ENCODE results near the gene PACS2.

The PACS2 gene

DNA sequence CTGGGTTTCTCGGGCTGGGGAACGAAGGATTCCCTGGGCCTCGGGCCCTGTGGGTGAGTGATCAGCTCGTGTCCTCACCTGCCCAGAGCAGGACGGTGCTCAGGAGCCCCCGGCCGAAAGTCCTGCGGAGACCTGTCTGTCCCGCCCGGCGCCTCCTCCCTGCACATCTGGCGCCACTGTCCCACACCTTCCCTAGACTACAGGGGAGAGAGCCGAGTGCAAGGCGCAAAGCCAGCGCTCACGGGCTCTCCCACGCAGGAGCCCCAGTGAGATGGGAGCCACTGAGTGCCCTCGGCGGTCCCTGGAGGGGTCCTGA is 70.7 kb downstream of the PACS2 start:
- no peak for DNase-seq (ENCODE audit: low read depth)
- TF ChIP-seq, protein P1, sequence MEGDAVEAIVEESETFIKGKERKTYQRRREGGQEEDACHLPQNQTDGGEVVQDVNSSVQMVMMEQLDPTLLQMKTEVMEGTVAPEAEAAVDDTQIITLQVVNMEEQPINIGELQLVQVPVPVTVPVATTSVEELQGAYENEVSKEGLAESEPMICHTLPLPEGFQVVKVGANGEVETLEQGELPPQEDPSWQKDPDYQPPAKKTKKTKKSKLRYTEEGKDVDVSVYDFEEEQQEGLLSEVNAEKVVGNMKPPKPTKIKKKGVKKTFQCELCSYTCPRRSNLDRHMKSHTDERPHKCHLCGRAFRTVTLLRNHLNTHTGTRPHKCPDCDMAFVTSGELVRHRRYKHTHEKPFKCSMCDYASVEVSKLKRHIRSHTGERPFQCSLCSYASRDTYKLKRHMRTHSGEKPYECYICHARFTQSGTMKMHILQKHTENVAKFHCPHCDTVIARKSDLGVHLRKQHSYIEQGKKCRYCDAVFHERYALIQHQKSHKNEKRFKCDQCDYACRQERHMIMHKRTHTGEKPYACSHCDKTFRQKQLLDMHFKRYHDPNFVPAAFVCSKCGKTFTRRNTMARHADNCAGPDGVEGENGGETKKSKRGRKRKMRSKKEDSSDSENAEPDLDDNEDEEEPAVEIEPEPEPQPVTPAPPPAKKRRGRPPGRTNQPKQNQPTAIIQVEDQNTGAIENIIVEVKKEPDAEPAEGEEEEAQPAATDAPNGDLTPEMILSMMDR (conservative IDR thresholded peaks at IDR 0.05; ENCODE audit: low read depth, low read length): no peak
- no peak overlapping the region for H3K4me3 ChIP-seq (ENCODE audit: low read depth, low read length)

DNA sequence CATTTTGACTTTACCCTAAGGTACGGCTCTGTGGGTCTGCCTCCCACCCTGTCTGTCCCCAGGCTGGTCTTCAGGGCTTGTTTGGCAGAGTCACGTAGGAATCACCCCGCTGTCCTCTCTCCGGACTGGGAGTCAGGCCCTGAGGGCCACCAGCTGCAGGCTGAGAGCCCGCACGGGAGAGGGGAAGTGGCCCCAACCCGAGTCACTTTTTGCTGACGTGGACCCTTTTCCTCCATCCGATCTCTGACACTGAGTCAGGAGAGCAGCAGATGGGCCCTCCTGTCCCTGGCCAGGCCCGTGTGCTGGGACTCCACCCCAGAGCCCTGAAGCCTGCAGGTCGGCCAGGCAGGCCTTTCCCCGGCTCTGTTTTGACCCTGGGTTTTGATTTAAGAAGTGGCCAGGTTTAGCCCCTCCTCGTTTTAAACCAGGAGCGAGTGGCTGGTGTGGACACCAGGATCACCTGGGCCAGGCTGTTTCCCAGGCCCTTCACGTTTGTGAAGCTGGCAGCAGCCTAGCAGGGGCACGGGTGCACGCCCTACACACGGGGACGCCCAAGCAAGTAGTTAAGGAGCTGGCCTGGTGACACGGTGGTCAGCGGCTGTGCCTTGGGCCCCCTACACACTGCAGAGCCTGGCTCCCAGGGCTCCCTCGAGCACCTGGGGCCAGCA is 71.3 kb downstream of the PACS2 start:
- no peak for DNase-seq (ENCODE audit: low read depth)

DNA sequence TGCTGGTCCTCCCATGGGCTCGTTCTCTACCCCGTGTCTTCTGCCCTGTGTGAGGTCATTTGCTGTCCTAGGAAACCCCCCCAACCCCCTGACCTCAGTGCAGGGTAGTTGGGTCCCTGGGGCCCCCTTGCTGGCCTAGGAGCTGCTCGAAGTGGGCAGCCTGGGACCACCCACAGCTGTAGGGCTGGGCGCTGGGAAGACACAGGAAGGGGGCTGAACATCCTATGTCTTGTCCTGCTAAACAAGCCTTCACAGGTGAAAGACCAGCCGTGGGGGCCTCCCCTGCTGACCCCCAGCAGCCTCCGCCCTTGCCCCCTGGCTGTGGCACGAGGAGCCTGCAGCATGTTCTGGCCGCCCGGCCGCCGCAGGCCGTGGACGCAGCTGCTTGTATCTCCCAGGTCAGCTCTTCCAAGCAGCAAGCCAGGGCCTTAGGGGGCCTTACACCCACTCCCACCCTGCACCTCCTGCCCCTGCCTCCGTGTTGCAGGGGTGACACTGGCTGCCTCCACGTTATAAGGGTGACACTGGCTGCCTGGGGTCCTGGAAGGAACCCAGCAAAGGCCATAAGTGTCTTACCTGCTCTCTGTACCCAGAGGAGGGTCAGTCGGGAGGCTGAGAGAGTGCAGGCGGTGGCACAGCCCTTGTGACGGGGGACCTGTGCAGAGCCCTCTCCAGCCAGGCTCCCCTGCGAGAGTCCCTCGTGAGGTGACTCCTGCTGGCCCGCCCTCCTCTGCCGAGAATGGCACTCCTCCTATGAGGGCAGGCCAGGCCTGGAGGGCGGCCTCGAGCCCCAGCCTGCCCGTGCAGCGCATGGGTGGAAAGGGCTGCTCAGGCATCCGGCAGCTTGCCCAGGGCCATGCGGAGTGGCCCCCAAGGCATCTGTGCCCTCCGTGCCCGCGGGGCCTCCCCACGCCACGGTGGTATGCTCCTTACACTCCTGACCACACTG is 72.3 kb downstream of the PACS2 start:
- no peak for DNase-seq (ENCODE audit: low read depth)
- TF ChIP-seq, protein P1 (conservative IDR thresholded peaks at IDR 0.05; ENCODE audit: low read depth, low read length): no peak
- no peak overlapping the region for H3K4me3 ChIP-seq (ENCODE audit: low read depth, low read length)

More for the DNA sequence above, 71.3 kb downstream of the PACS2 start:
- TF ChIP-seq, protein P1 (conservative IDR thresholded peaks at IDR 0.05; ENCODE audit: low read depth, low read length): no peak
- no peak overlapping the region for H3K4me3 ChIP-seq (ENCODE audit: low read depth, low read length)

DNA sequence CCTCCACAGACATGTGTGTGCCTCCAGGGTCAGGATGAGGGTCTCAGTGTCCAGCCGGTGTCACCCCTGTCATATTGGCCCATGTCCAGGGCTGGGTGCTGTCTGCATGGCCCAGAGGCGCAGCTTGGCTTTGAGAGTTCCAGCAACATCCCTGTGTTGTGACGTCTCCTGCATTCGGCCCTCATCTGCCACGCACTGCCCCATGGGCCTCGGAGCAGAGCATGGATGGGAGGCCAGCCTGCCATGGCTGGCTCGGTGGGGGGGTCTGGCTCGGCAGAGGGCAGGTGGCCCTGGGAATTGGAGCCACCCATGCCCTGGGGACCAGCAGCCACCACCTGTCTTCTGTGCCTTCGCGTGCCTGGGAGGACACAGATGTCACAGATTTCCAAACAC is 73.0 kb downstream of the PACS2 start:
- TF ChIP-seq, protein P1 (conservative IDR thresholded peaks at IDR 0.05; ENCODE audit: low read depth, low read length): no peak
- DNase-seq (ENCODE audit: low read depth): no peak
- no peak overlapping the region for H3K4me3 ChIP-seq (ENCODE audit: low read depth, low read length)

DNA sequence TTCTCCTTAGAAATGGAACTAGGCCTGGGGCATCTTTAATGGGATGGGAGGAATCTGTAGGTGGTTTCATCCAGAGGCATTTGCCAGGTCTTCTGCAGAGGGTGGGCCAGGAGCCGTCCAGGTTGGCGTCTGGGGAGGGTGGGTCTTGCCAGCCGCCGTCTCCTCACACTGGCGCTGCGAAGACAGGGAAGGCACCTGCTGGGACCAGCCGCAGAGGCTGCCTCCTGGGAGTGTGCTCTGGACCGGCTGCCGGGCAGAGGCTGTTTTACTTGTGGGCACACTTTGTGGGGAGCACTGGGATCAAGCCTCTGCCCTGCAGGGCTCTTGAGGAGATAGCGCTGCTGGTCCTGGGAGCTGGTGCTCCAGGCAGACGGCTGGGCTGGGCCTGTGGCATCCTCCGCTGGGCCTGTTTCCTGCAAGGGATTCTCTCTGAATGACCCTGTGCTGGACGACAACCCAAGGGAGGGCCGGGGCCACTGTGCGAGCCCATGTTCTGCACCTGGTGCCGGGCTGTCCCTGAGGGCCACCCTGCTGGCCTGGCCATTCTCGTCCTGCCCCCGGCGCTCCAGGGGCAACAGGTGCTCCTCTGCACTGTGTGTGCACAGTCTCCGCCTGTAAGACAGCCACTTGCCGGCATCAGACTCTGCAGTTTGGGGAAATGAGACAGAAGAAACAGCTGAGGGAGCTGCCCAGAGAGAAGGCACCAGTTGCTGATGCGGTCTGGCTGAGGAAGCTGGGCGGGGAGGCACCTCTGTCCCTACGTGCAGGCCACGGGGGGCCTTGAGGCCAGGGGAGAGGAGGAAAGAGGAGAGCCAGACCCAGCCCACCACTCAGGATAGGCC is 73.8 kb downstream of the PACS2 start:
- TF ChIP-seq, protein P1 (conservative IDR thresholded peaks at IDR 0.05; ENCODE audit: low read depth, low read length): no peak
- DNase-seq (ENCODE audit: low read depth): no peak
- no peak overlapping the region for H3K4me3 ChIP-seq (ENCODE audit: low read depth, low read length)

DNA sequence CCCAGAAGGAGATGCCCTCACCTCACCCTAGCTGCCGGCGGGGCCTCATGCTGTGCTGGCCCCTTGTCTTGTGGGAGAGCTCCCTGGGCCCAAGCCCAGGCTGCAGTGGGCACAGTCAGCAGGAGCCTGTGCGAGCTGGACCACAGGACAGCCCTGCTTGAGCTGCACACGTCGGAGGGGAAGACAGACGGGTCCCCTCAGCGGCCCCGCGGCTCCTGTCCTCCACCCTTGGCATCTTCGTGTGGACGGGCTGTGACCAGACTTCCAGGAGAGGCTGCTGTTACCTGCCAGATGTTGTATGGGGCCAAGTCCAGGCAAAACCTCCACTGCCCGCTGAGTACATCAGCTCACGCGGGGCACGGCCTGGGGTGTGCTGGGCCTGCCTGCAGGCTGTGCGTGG is 74.4 kb downstream of the PACS2 start:
- TF ChIP-seq, protein P1 (conservative IDR thresholded peaks at IDR 0.05; ENCODE audit: low read depth, low read length): no peak

More for the DNA sequence above, 74.4 kb downstream of the PACS2 start:
- DNase-seq (ENCODE audit: low read depth): no peak
- H3K4me3 ChIP-seq (ENCODE audit: low read depth, low read length): no peak overlapping the region
